Endodermal cell (in vitro differentiated cells): ENCODE data around the gene OOSP4A. TPM values are rescaled to one million over a fixed set of nuclear protein-coding genes. Genes with fewer than 3 reads are reported as not detected.

Experiments
- DNase-seq: peaks from one replicate; pipeline ENCODE4 v3.0.0-alpha.2; 2017
- H3K27ac ChIP-seq: 2 replicates; pipeline ENCODE4 v1.5.1; 2013; ENCODE audit warnings: mild to moderate bottlenecking, low read depth, low read length, moderate library complexity
- H3K27me3 ChIP-seq: 2 replicates; pipeline ENCODE4 v1.6.1; 2013; ENCODE audit warnings: mild to moderate bottlenecking, low read length, moderate library complexity; ENCODE audit not compliant: insufficient read depth, control insufficient read depth, poor library complexity, severe bottlenecking
- H3K36me3 ChIP-seq: 2 replicates; pipeline ENCODE4 v1.7.0; 2013; ENCODE audit warnings: mild to moderate bottlenecking, low read length, moderate library complexity; ENCODE audit not compliant: control insufficient read depth, insufficient read depth
- H3K4me1 ChIP-seq: one replicate; pipeline ENCODE4 v1.7.0; 2013; ENCODE audit warnings: low read length; ENCODE audit not compliant: control insufficient read depth, insufficient read depth
- H3K4me3 ChIP-seq: 2 replicates; pipeline ENCODE4 v1.5.1; 2013; ENCODE audit warnings: mild to moderate bottlenecking, low read length, moderate library complexity
- H3K9ac ChIP-seq: 2 replicates; pipeline ENCODE4 v1.6.1; 2013; ENCODE audit warnings: mild to moderate bottlenecking, low read length, moderate library complexity; ENCODE audit not compliant: poor library complexity, severe bottlenecking; ENCODE audit errors: extremely low read depth
- H3K9me3 ChIP-seq: 2 replicates; pipeline ENCODE4 v1.6.1; 2013; ENCODE audit warnings: mild to moderate bottlenecking, low read length, moderate library complexity; ENCODE audit not compliant: control insufficient read depth
- H3K27ac Mint-ChIP-seq: 2 replicates; pipeline ENCODE4 v1.8.0; 2020; ENCODE audit warnings: mixed read lengths
- H3K27me3 Mint-ChIP-seq: 2 replicates; pipeline ENCODE4 v1.8.0; 2021; ENCODE audit warnings: mild to moderate bottlenecking, mixed read lengths; ENCODE audit not compliant: insufficient read depth
- H3K36me3 Mint-ChIP-seq: 2 replicates; pipeline ENCODE4 v1.8.0; 2020; ENCODE audit warnings: low read depth, mixed read lengths
- H3K4me1 Mint-ChIP-seq: 2 replicates; pipeline ENCODE4 v1.8.0; 2020; ENCODE audit warnings: mixed read lengths
- H3K4me3 Mint-ChIP-seq: 2 replicates; pipeline ENCODE4 v1.8.0; 2020; ENCODE audit warnings: mild to moderate bottlenecking, moderate library complexity, mixed read lengths
- H3K9me3 Mint-ChIP-seq: 2 replicates; pipeline ENCODE4 v1.8.0; 2020; ENCODE audit warnings: mild to moderate bottlenecking, mixed read lengths
- CTCF ChIP-seq: fragments of 200-600 bp; sonication (generic); conservative IDR thresholded peaks from 2 replicates; pipeline ENCODE4 v1.5.0; 2021; ENCODE audit warnings: antibody characterized with exemption, mild to moderate bottlenecking
- WGBS, 2 experiments: methylation state at CpG; one replicate each; pipeline versions ENCODE4 v1.1.5 to v1.1.7; 2013; ENCODE audit warnings: missing lambda C conversion rate in 2 of 2, mixed read lengths in 1 of 2; ENCODE audit not compliant: insufficient coverage in 1 of 2, insufficient read length in 1 of 2; 5-methylcytosine and 5-hydroxymethylcytosine counted together
- total RNA-seq, 2 donors: library from RNA; stranded (reverse); fragmentation: NEBNext Ultra II Directional in 1 of 2; extraction: Animal tissue kit (Norgen Biotek cat#: 25700) in 1 of 2; gene quantifications; 2 replicates in 1 of 2; 3 replicates in 1 of 2; pipeline ENCODE4 v1.2.1, GENCODE V29; 2021

The OOSP4A gene
- total RNA-seq, 2 donors from 2014 or later, result not detected

GRCh38 chr11:59990421-59990820, 26.6 kb downstream of the OOSP4A start:
- Mint-ChIP-seq H3K36me3 (no peaks in the 10 kb centered on the region), H3K4me1 (peaks cover 3% of the 10 kb centered on the region), H3K9me3 (peaks cover 16% of the 10 kb centered on the region), H3K27ac (no peak overlapping the region), H3K27me3 (peaks cover under 1% of the 10 kb centered on the region), H3K4me3 (no peak overlapping the region)
- Histone ChIP-seq H3K27ac (no peak overlapping the region), H3K9ac (no peak overlapping the region), H3K9me3 (peaks cover 20% of the 10 kb centered on the region), H3K4me1 (no peaks in the 10 kb centered on the region), H3K4me3 (no peak overlapping the region), H3K36me3 (no peaks in the 10 kb centered on the region), H3K27me3 (no peaks in the 10 kb centered on the region)
- TF ChIP-seq CTCF, result no peak
- 100% methylated on average over 1 of the region's 1 CpG; no CpG with 5 or more reads in 1 of the 2 experiments for WGBS, 2 experiments
- DNase-seq, result no peak

- no peaks in the 10 kb centered on the region for H3K4me1 ChIP-seq
- Mint-ChIP-seq H3K27me3 (peaks cover 3% of the 10 kb centered on the region), H3K36me3 (no peaks in the 10 kb centered on the region), H3K4me1 (peaks cover 3% of the 10 kb centered on the region), H3K9me3 (peaks cover 16% of the 10 kb centered on the region), H3K27ac (no peak overlapping the region), H3K4me3 (no peak overlapping the region)
- H3K27ac ChIP-seq, result no peak overlapping the region
- H3K9ac ChIP-seq, result no peak overlapping the region
- no peak for DNase-seq
- TF ChIP-seq CTCF, result no peak
- 92 to 97% methylated on average over 5 of the region's 5 CpGs for WGBS, 2 experiments
- H3K36me3 ChIP-seq, result no peaks in the 10 kb centered on the region
- H3K9me3 ChIP-seq, result peaks cover 15% of the 10 kb centered on the region
- no peak overlapping the region for H3K4me3 ChIP-seq
- H3K27me3 ChIP-seq, result peaks cover 9% of the 10 kb centered on the region
Measured at GRCh38 chr11:59992425-59992824, 28.6 kb downstream of the OOSP4A start.

- Histone ChIP-seq H3K36me3 (no peaks in the 10 kb centered on the region), H3K27me3 (peaks cover 12% of the 10 kb centered on the region), H3K9me3 (no peaks in the 10 kb centered on the region), H3K27ac (no peak overlapping the region), H3K9ac (no peak overlapping the region), H3K4me3 (no peak overlapping the region), H3K4me1 (no peaks in the 10 kb centered on the region)
- Mint-ChIP-seq H3K4me3 (no peak overlapping the region), H3K27me3 (peaks cover 5% of the 10 kb centered on the region), H3K9me3 (no peaks in the 10 kb centered on the region), H3K36me3 (no peaks in the 10 kb centered on the region), H3K27ac (no peak overlapping the region), H3K4me1 (peaks cover 7% of the 10 kb centered on the region)
- no peak for TF ChIP-seq CTCF
- no peak for DNase-seq
- 100% methylated on average over 2 of the region's 2 CpGs; no CpG with 5 or more reads in 1 of the 2 experiments for WGBS, 2 experiments
Measured at GRCh38 chr11:59997800-59998199, 34.0 kb downstream of the OOSP4A start.
